GM21786 (cell line): ENCODE results near the gene CDK16.

Source experiments
- ATAC-seq: cut with Tn5 transposase; IDR thresholded peaks from one replicate; pipeline ENCODE4 v1.9.1; 2021; ENCODE audit not compliant: unreplicated experiment

The CDK16 gene

DNA sequence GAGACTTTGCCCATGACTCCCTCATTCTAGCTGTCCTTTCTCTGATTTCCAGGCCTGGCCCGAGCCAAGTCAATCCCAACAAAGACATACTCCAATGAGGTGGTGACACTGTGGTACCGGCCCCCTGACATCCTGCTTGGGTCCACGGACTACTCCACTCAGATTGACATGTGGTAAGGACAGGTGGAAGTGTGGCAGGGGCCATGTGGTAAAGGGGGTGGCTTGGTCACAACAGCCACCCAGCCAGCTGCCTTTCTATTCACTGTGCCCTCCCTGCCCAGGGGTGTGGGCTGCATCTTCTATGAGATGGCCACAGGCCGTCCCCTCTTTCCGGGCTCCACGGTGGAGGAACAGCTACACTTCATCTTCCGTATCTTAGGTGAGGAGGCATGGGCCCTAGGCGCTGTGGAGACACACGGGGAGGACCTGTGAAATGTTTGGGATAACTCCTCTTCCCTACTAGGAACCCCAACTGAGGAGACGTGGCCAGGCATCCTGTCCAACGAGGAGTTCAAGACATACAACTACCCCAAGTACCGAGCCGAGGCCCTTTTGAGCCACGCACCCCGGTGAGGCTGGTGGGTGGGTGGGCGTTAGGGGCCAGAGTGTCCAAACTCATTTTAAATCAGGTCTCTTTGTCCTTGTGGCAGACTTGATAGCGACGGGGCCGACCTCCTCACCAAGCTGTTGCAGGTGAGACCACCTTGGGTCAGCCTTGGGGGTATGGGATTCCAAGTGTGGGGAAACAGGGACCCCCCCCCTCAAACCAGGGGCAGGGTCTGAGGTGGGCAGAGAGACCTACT lies 8.3 kb downstream of the CDK16 start:
- ATAC-seq, result no peak

DNA sequence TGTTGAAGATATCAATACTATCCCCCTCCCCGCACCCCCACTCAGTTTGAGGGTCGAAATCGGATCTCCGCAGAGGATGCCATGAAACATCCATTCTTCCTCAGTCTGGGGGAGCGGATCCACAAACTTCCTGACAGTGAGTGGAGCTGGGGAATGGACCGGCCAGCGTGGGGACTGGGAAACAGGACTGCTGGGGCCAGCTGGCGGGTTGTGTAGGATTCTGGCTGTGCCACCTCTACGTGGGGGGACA lies 8.8 kb downstream of the CDK16 start:
- no peak for ATAC-seq

GRCh38 chrX:47228550-47229270 lies 10.2 kb downstream of the CDK16 start:
- ATAC-seq, result no peak

DNA sequence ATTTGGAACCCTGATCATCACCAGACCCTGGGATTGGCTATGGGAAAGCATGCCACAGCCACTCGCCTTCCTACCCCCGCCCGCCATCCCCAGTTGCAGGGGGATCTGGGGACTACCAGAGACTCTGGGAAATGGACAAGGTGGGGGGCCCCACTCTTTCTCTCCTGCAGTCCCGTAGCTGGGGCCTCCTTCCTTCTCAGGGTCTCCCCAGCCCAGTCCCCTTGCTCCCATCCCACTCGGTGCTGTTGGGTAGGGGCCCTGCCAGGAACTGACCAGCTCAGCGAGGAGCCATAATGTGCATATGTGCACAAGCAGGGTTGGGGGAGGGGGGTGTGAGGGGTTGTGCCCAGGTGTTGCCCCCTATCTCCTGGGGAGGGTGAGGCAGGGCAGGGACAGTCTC lies 10.9 kb downstream of the CDK16 start:
- no peak for ATAC-seq

GRCh38 chrX:47230136-47230868 lies 11.8 kb downstream of the CDK16 start:
- no peak for ATAC-seq

DNA sequence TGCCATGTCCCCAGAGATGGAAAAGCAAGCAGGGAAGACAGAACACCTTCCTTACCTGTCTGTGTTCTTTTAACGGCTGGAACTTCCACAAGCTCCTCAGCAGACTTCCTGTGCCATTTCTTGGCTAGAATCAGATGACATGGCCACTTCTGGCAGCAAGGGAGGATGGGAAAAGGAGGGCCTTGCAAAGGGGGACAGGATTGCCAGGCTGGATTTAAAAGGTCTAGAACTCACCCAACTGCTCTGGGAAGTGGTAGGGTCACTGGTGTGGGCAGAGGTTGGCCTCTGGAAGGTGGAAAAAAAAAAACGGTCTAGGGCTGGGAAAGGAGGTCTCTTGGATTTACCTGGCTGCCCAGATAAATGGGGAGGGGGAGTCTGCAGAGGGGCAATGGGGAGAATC lies 12.7 kb downstream of the CDK16 start:
- ATAC-seq, result no peak

GRCh38 chrX:47232197-47232802 lies 13.8 kb downstream of the CDK16 start:
- no peak for ATAC-seq

DNA sequence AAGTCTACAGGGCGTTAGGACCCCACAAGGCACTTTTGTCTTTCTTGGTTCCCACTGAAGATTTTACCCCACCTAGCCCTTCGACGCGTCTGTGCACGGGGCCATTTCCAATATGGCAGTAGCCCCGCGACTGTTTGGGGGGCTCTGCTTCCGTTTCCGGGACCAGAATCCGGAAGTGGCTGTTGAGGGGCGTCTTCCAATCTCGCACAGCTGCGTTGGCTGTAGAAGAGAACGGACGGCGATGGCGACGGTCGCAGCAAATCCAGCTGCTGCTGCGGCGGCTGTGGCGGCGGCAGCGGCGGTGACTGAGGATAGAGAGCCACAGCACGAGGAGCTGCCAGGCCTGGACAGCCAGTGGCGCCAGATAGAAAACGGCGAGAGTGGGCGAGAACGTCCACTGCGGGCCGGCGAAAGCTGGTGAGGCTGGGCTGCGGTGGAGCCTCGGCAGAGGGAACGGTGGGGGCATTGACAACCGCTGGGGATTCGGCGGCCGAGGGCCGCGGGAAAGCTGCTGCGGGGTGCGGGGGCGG lies 14.4 kb downstream of the CDK16 start, which contains the start of gene USP11:
TSS of gene USP11 (plus strand) at position 207 of the 530 bp plus-strand sequence. CDS start at position 242, 35 bp downstream.
- ATAC-seq, result no peak

DNA sequence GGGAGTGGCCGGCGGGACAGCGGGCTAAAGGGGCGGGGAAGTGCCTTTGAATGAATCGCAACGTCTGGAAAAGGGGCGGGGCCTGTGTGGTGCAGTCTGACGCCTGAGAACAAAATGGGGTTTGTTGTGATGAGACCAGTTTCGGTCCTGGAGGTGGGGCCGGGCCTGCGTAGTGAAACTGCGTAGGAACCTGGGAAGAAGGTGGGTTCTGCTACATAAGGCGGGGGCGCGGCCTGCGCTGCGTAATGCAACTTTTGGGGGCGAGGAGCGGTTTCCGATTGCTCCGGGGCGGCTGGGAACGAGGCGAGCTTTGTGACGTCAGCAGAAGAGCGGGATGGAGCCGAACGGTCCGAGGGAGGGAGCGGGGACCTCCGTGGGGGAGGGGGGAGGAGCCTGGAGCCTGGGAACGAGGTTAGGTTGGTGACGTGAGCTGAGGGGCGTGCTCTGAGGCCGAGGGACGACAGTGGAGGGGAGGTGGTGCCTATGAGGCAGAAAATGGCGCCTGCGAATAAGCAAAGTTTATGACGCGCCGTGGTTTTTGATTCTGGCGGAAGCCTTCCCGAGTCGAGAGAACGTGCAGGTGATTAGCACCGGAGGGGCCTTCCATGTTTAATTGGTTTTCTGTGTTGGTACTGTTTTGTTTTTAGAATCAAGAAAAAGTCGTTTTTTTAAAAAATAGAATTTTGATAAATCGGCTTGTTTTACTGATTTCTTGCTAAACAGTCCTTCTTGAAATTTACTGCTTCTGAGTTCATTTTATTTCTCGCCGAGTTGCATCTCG lies 15.0 kb downstream of the CDK16 start:
- ATAC-seq, result peak; percentile 86

- ATAC-seq, result no peak
Observed at GRCh38 chrX:47234583-47234982, 16.1 kb downstream of the CDK16 start.

DNA sequence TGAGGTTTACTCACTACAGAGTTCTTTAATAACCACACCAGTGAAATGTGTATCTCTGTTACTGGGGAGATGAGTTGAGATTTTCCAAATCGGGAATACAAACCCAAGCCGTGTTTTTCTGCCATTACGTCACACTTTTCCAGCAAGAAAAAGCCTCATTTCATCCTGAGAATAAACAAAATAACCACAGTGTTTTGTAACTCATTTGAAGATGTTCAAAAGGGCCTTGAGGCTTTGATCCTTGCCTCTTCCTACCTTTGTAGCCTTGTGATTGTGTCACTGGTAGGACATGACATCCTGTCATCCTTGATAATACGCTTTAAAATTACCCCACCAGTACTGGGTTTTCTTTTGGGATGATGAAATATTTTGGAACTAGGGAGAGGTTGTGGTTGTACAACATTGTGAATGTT lies 17.2 kb downstream of the CDK16 start:
- ATAC-seq, result no peak

GRCh38 chrX:47239199-47239598 lies 20.7 kb downstream of the CDK16 start:
- no peak for ATAC-seq

- no peak for ATAC-seq
Observed at GRCh38 chrX:47239898-47240545, 21.5 kb downstream of the CDK16 start.

DNA sequence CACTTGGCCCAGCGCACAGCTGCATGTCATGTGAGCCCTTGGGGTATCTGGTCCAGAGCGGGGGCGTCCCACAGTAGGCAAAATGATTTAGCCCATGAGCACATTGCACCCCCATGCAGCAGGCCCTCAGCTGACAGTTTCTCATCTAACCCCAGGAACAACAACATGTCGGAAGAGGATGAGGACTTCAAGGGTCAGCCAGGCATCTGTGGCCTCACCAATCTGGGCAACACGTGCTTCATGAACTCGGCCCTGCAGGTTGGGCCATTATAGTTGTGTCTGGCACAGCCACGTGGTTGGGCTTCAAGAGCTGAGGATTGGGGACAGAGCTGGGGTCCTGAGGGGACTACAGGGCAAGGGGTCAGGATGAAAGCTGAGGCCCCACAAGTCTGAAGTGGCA lies 22.1 kb downstream of the CDK16 start:
- no peak for ATAC-seq

DNA sequence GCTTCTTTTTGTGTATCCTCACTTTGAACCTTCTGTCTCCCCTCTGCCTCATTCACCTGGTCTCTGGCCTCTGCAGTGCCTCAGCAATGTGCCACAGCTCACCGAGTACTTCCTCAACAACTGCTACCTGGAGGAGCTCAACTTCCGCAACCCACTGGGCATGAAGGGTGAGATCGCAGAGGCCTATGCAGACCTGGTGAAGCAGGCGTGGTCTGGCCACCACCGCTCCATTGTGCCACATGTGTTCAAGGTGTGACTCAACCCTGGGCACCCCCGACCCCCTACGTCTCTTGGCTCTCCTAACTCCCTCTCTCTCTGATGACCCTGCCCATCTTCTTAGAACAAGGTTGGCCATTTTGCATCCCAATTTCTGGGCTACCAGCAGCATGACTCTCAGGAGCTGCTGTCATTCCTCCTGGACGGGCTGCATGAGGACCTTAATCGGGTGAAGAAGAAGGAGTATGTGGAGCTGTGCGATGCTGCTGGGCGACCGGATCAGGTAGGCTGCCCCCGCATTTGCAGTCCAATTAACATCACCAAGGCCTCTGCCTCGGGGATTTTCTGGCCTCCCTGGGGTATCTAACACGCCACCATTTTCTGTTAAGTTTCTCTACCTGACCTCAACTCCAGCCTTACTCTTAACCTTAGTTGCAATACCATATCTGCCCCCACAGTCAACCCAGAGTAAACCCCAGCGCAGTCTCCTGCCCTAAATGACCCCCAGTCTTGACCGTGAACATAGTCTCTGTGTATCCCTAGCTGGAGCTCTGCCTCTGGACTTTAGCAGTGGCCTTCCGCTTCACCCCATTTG lies 22.9 kb downstream of the CDK16 start:
- no peak for ATAC-seq

- ATAC-seq, result no peak
Observed at GRCh38 chrX:47242321-47242720, 23.8 kb downstream of the CDK16 start.

DNA sequence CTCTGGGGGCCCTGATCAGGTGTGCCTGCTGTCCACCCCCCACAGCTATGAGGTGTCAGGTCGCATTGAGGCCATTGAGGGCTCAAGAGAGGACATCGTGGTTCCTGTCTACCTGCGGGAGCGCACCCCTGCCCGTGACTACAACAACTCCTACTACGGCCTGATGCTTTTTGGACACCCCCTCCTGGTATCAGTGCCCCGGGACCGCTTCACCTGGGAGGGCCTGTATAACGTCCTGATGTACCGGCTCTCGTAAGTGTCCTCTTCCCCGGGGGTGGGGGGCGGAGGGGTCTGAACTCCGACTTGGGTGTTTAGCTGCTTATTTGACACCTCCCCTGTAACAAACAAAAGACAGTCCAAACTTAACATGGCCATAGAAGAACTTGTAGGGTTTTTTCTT lies 24.9 kb downstream of the CDK16 start:
- no peak for ATAC-seq

- no peak for ATAC-seq
Observed at GRCh38 chrX:47244676-47245075, 26.2 kb downstream of the CDK16 start.

DNA sequence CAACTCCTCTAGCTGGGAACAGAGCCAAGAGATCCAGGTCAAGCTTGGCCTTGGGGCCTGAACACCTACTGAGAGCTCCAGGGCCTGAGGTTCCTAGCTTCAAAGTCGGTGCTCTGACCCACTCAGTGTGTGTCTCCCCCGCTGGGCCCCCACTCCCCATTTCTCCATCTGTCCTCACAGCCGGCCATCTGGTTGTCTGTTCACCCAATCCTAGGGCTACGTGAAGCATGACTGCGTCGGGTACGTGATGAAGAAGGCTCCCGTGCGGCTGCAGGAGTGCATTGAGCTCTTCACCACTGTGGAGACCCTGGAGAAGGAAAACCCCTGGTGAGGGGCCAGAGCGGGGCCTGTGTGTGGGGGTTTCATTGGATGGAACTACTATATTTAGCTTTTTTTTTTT lies 26.7 kb downstream of the CDK16 start:
- no peak for ATAC-seq
